IMR-90 (cell line): ENCODE results near the gene CLEC3B. TPM values are rescaled to one million over a fixed set of nuclear protein-coding genes. Genes with fewer than 3 reads are reported as not detected.

Experiments used
- ATAC-seq: fragments of 200-7000 bp; cut with Tn5 transposase; 2 replicates; pipeline ENCODE4 v1.9.1; 2020; ENCODE audit warnings: low read depth, mild to moderate bottlenecking, moderate library complexity
- BruUV-seq: library from RNA; stranded (reverse); fragments of 400-500 nt; replicated peaks from 2 replicates; lab custom pipeline; 2021; lab: Mats Ljungman, UMichigan
- CTCF ChIA-PET: fragments of 300-600 bp; formaldehyde crosslinking; extraction: SDS; loops from one replicate; lab custom pipeline; 2021; ENCODE audit warnings: antibody characterized with exemption; lab: Yijun Ruan, JAX
- POLR2A ChIA-PET: fragments of 300-600 bp; sonication (Branson Sonifier 250); formaldehyde crosslinking; loops from one replicate; lab custom pipeline; 2022; ENCODE audit warnings: antibody characterized with exemption; ENCODE audit not compliant: unreplicated experiment; lab: Charles Lee
- DNase-seq: peaks from one replicate; pipeline ENCODE4 v3.0.0; 2013
- H2AFZ ChIP-seq: replicated peaks from 2 replicates; pipeline ENCODE3; 2013; ENCODE audit warnings: low read length, mild to moderate bottlenecking; ENCODE audit not compliant: poor library complexity
- H2AK5ac ChIP-seq: 2 replicates; pipeline ENCODE4 v1.6.1; 2013; ENCODE audit warnings: low read depth, low read length, inconsistent platforms
- H2AK9ac ChIP-seq: replicated peaks from 2 replicates; pipeline ENCODE3; 2013; ENCODE audit warnings: mild to moderate bottlenecking, low read depth, low read length, moderate library complexity; ENCODE audit not compliant: poor library complexity
- H2BK120ac ChIP-seq: 2 replicates; pipeline ENCODE4 v1.6.1; 2013; ENCODE audit warnings: low read depth, low read length, inconsistent platforms
- H2BK15ac ChIP-seq: 3 replicates; pipeline ENCODE4 v1.6.1; 2013; ENCODE audit warnings: low read depth, low read length, inconsistent platforms
- H2BK20ac ChIP-seq: 2 replicates; pipeline ENCODE4 v1.6.1; 2013; ENCODE audit warnings: low read depth, mild to moderate bottlenecking, inconsistent platforms, low read length, moderate library complexity
- H2BK5ac ChIP-seq: 2 replicates; pipeline ENCODE4 v1.6.1; 2013; ENCODE audit warnings: mild to moderate bottlenecking, low read depth, low read length, inconsistent platforms; ENCODE audit not compliant: poor library complexity, severe bottlenecking
- H3K14ac ChIP-seq: replicated peaks from 2 replicates; pipeline ENCODE4 v1.6.1; 2013; ENCODE audit warnings: low read depth, low read length, inconsistent platforms
- H3K18ac ChIP-seq: 2 replicates; pipeline ENCODE4 v1.6.1; 2013; ENCODE audit warnings: low read depth, low read length, control low read depth
- H3K23ac ChIP-seq: 2 replicates; pipeline ENCODE4 v1.6.1; 2013; ENCODE audit warnings: low read depth, low read length, inconsistent platforms
- H3K27ac ChIP-seq: 2 replicates; pipeline ENCODE4 v1.5.1; 2013; ENCODE audit warnings: mild to moderate bottlenecking, control low read depth, low read length; ENCODE audit not compliant: insufficient read depth
- H3K27me3 ChIP-seq: 2 replicates; pipeline ENCODE4 v1.6.1; 2013; ENCODE audit warnings: low read length; ENCODE audit not compliant: control insufficient read depth, insufficient read depth
- H3K36me3 ChIP-seq: 2 replicates; pipeline ENCODE4 v1.6.1; 2013; ENCODE audit warnings: low read length, mixed read lengths; ENCODE audit not compliant: control insufficient read depth, insufficient read depth
- H3K4ac ChIP-seq: 2 replicates; pipeline ENCODE4 v1.6.1; 2013; ENCODE audit warnings: low read depth, low read length, inconsistent platforms
- H3K4me1 ChIP-seq: 2 replicates; pipeline ENCODE4 v1.6.1; 2013; ENCODE audit warnings: low read length, mixed read lengths; ENCODE audit not compliant: control insufficient read depth, insufficient read depth
- H3K4me2 ChIP-seq: 2 replicates; pipeline ENCODE4 v1.6.1; 2013; ENCODE audit warnings: low read depth, mild to moderate bottlenecking, control low read depth, low read length, moderate library complexity
- H3K4me3 ChIP-seq: 2 replicates; pipeline ENCODE4 v1.5.1; 2013; ENCODE audit warnings: low read depth, mild to moderate bottlenecking, control low read depth, low read length, moderate library complexity; ENCODE audit not compliant: insufficient read depth
- H3K56ac ChIP-seq: 2 replicates; pipeline ENCODE4 v1.6.1; 2013; ENCODE audit warnings: low read length, inconsistent platforms; ENCODE audit not compliant: insufficient read depth; ENCODE audit errors: extremely low read depth
- H3K79me1 ChIP-seq, 2 experiments: 2 replicates each; pipeline ENCODE4 v1.6.1; 2013; ENCODE audit warnings: low read length in 2 of 2, inconsistent platforms in 1 of 2, low read depth in 1 of 2
- H3K9ac ChIP-seq: 2 replicates; pipeline ENCODE4 v1.6.1; 2013; ENCODE audit warnings: low read depth, low read length, control low read depth
- H3K9me1 ChIP-seq: 2 replicates; pipeline ENCODE4 v1.6.1; 2013; ENCODE audit warnings: low read length, inconsistent platforms; ENCODE audit not compliant: insufficient read depth
- H3K9me3 ChIP-seq: 2 replicates; pipeline ENCODE4 v1.6.1; 2013; ENCODE audit warnings: low read length; ENCODE audit not compliant: control insufficient read depth, insufficient read depth
- H4K20me1 ChIP-seq: 2 replicates; pipeline ENCODE4 v1.6.1; 2013; ENCODE audit warnings: low read length, inconsistent platforms; ENCODE audit not compliant: insufficient read depth
- H4K5ac ChIP-seq: 2 replicates; pipeline ENCODE4 v1.6.1; 2013; ENCODE audit warnings: mild to moderate bottlenecking, low read depth, low read length, control low read depth
- H4K8ac ChIP-seq, 2 experiments: 2 replicates each; pipeline ENCODE4 v1.6.1; 2013; ENCODE audit warnings: low read depth in 2 of 2, low read length in 2 of 2, control low read depth in 1 of 2, inconsistent platforms in 1 of 2
- H4K91ac ChIP-seq: 2 replicates; pipeline ENCODE4 v1.6.1; 2013; ENCODE audit warnings: low read depth, low read length, inconsistent platforms; ENCODE audit not compliant: insufficient read depth
- CHD1 ChIP-seq: IDR thresholded peaks from 2 replicates; pipeline ENCODE4 v1.6.1; 2012; ENCODE audit warnings: low read depth, low read length, improper control_type of control experiment
- MAFK ChIP-seq: IDR thresholded peaks from 2 replicates; pipeline ENCODE4 v1.6.1; 2012; ENCODE audit warnings: low read depth, low read length, improper control_type of control experiment
- MAZ ChIP-seq: IDR thresholded peaks from 2 replicates; pipeline ENCODE4 v1.6.1; 2012; ENCODE audit warnings: low read depth, mild to moderate bottlenecking, low read length, improper control_type of control experiment, moderate library complexity, borderline replicate concordance
- RCOR1 ChIP-seq: IDR thresholded peaks from 2 replicates; pipeline ENCODE4 v1.6.1; 2012; ENCODE audit warnings: mild to moderate bottlenecking, low read length, improper control_type of control experiment; ENCODE audit not compliant: insufficient replicate concordance
- dilution Hi-C: fragments of 300-500 bp; cut with HindIII; formaldehyde crosslinking; loops from one replicate; pipeline ENCODE4 v1.14.3; 2018; ENCODE audit warnings: low sequenced_read_pairs; ENCODE audit not compliant: unreplicated experiment
- in situ Hi-C: fragments of 300-500 bp; cut with MboI; formaldehyde crosslinking; loops from 3 replicates; pipeline ENCODE4 v1.14.3; 2019; ENCODE audit warnings: low sequenced_read_pairs, inconsistent platforms, mixed read lengths
- intact Hi-C: fragments of 100-400 bp; cut with micrococcal nuclease; formaldehyde crosslinking; loops from 2 replicates; pipeline ENCODE4 v1.10.0; 2022
- polyA plus RNA-seq, 3 experiments: library from polyadenylated mRNA; depleted of rRNA; stranded (reverse); fragments of >200 nt; gene quantifications; 2 replicates each; pipeline ENCODE4 v1.2.3, GENCODE V29; 2012; ENCODE audit warnings: low replicate concordance in 1 of 3
- total RNA-seq: library from RNA; depleted of rRNA; stranded (reverse); fragments of >200 nt; gene quantifications from 2 replicates; pipeline ENCODE4 v1.2.3, GENCODE V29; 2012
- TF ChIP-seq, protein P1 (sequence below): conservative IDR thresholded peaks from 2 replicates; pipeline ENCODE4 v1.5.1; 2012; ENCODE audit warnings: mild to moderate bottlenecking, low read depth, low read length, improper control_type of control experiment

The CLEC3B gene
- total and polyA plus RNA-seq, 2 of the 4 experiments (the other 2 are of a cell fraction): 3.6 to 13.2 TPM

DNA sequence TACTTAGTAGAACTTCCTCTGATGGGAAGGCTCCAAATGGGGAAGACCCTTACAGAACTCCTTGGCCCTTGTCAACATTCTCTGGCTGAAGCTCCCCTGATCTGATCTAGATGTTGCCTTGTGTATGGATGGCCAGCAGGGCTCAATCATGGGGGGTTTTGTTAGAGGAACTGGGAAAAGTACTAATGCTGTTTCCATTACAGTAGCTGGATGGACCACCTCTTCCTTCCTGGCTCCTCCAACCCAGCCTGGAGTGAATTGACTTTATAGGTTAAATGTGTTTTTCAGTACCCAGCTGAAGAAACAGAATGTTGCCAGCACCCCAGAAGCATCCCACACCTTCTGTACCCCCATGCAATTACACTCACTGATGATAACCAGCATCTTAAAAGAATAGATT, 22.7 kb upstream of the CLEC3B start:
- Histone ChIP-seq H2AK9ac (no peak overlapping the region), H3K14ac (no peak overlapping the region), H2BK20ac (no peak overlapping the region), H3K79me1 (peaks cover 15 to 21% of the 10 kb centered on the region in 2 experiments), H2BK5ac (no peak overlapping the region), H3K9ac (no peak overlapping the region), H3K18ac (no peak overlapping the region), H4K20me1 (no peaks in the 10 kb centered on the region), H3K4me3 (no peak overlapping the region), H3K9me3 (no peaks in the 10 kb centered on the region), H3K9me1 (peaks cover 14% of the 10 kb centered on the region), H3K23ac (no peak overlapping the region), H3K36me3 (peaks cover 31% of the 10 kb centered on the region), H2BK120ac (no peak overlapping the region), H3K56ac (no peak overlapping the region), H2BK15ac (no peak overlapping the region), H2AK5ac (no peak overlapping the region), H3K4ac (no peak overlapping the region), H4K8ac (no peak overlapping the region), H4K5ac (no peak overlapping the region), H2AFZ (no peak overlapping the region), H3K27me3 (no peaks in the 10 kb centered on the region), H4K91ac (no peak overlapping the region), H3K27ac (no peak overlapping the region), H3K4me2 (no peak overlapping the region), H3K4me1 (peaks cover 9% of the 10 kb centered on the region)
- DNase-seq (no peak), ATAC-seq (no peak)
- CTCF ChIA-PET: interaction anchor here (0.5 kb wide), 1 partner anchor 483 kb away, joined by 3 read pairs; no protein-coding TSS in a partner anchor
- TF ChIP-seq, protein P1, sequence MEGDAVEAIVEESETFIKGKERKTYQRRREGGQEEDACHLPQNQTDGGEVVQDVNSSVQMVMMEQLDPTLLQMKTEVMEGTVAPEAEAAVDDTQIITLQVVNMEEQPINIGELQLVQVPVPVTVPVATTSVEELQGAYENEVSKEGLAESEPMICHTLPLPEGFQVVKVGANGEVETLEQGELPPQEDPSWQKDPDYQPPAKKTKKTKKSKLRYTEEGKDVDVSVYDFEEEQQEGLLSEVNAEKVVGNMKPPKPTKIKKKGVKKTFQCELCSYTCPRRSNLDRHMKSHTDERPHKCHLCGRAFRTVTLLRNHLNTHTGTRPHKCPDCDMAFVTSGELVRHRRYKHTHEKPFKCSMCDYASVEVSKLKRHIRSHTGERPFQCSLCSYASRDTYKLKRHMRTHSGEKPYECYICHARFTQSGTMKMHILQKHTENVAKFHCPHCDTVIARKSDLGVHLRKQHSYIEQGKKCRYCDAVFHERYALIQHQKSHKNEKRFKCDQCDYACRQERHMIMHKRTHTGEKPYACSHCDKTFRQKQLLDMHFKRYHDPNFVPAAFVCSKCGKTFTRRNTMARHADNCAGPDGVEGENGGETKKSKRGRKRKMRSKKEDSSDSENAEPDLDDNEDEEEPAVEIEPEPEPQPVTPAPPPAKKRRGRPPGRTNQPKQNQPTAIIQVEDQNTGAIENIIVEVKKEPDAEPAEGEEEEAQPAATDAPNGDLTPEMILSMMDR: no peak
- TF ChIP-seq RCOR1: no peak
- no peak for TF ChIP-seq MAFK
- no peak for TF ChIP-seq MAZ
- TF ChIP-seq CHD1: no peak
- dilution Hi-C loops (no loop called here), intact Hi-C loops (no loop called here), in situ Hi-C loops (no loop called here)
- no TSS peak for BruUV-seq
- POLR2A ChIA-PET: no interaction called here
